Measurements from ENCODE around the gene PSD.
"Not testable (repeated sequence)": the region's sequence is repeated elsewhere in the genome, so short reads cannot be mapped to it uniquely, and the experiment has no call there.

The PSD gene

GRCh38 chr10:102455893-102456471, 37.4 kb upstream of the PSD start (continued):
- TF ChIP-seq ZNF133 (tag by site-specific recombination; IDR thresholded peaks at IDR 0.05) (no peak), ZNF639 (tag by site-specific recombination; IDR thresholded peaks at IDR 0.05) (0 out of 2 replicates have a peak, but pooled peaks have one; percentile 37), ZNF518A (tag by site-specific recombination; conservative IDR thresholded peaks at IDR 0.05; ENCODE audit: low read depth) (peak; percentile 41; the same call in 1 of the 2 replicates), ZNF223 (tag by site-specific recombination; IDR thresholded peaks at IDR 0.05) (no peak), ZNF335 (tag by site-specific recombination; conservative IDR thresholded peaks at IDR 0.05) (peak; percentile 89), ZNF629 (tag by site-specific recombination; IDR thresholded peaks at IDR 0.05) (peak; percentile 76), ZNF660 (tag by site-specific recombination; IDR thresholded peaks at IDR 0.05) (peak; percentile 88), TCF7L2 (IDR thresholded peaks at IDR 0.05; ENCODE audit: borderline replicate concordance, low read depth, low read length) (no peak), ZNF394 (tag by site-specific recombination; IDR thresholded peaks at IDR 0.05; ENCODE audit: borderline replicate concordance) (peak; percentile 48; the same call in 1 of the 2 replicates), ZNF366 (tag by site-specific recombination; conservative IDR thresholded peaks at IDR 0.05) (peak; percentile 71), ZNF558 (tag by site-specific recombination; IDR thresholded peaks at IDR 0.05) (peak; percentile 63; the same call in 1 of the 2 replicates), ZNF324 (tag by site-specific recombination; IDR thresholded peaks at IDR 0.05) (peak; percentile 30; the same call in 1 of the 2 replicates), ZBTB1 (tag by site-specific recombination; IDR thresholded peaks at IDR 0.05) (no peak), ZNF623 (tag by site-specific recombination; IDR thresholded peaks at IDR 0.05) (peak; percentile 22; the same call in 1 of the 2 replicates), YY2 (tag by site-specific recombination; IDR thresholded peaks at IDR 0.05) (0 out of 2 replicates have a peak, but pooled peaks have one; percentile 43), SP3 (tag by site-specific recombination; IDR thresholded peaks at IDR 0.05) (0 out of 2 replicates have a peak, but pooled peaks have one; percentile 41)

- H3K9me3 ChIP-seq (ENCODE audit: control insufficient read depth, insufficient read depth, low read depth, low read length); POLR2A ChIA-PET; H3K4me3 ChIP-seq (ENCODE audit: low read depth, low read length); H3K4me1 ChIP-seq (ENCODE audit: control insufficient read depth, insufficient read depth, low read length); CTCF ChIA-PET; H3K27ac ChIP-seq (ENCODE audit: extremely low read depth, low read depth, low read length): not testable (repeated sequence)
- TF ChIP-seq OSR2 (tag by site-specific recombination; IDR thresholded peaks at IDR 0.05) (0 out of 2 replicates have a peak, but pooled peaks have one; percentile 14), WT1 (tag by site-specific recombination; IDR thresholded peaks at IDR 0.05) (peak; percentile 25; the same call in 1 of the 2 replicates)
- peaks cover 14 to 36% of the 10 kb centered on the region in 2 experiments; a peak in 2 of 3 replicates for H3K36me3 ChIP-seq (ENCODE audit: control insufficient read depth in 2 of 2, insufficient read depth in 1 of 2, low read length in 2 of 2)
These were observed 36.3 kb upstream of the PSD start for GRCh38 chr10:102454662-102455487.

Measured in HEK293 (cell line).